HepG2 (cell line): ENCODE data around the gene BRAT1. TPM values are rescaled to one million over a fixed set of nuclear protein-coding genes. Genes with fewer than 3 reads are reported as not detected.

Source experiments
- ATAC-seq: fragments of 200-7000 bp; cut with Tn5 transposase; 3 replicates; pipeline ENCODE4 v1.9.1; 2020; ENCODE audit warnings: mild to moderate bottlenecking, moderate library complexity
- BruUV-seq: library from RNA; stranded (reverse); fragments of 400-500 nt; replicated peaks from 2 replicates; lab custom pipeline; 2021; lab: Mats Ljungman, UMichigan
- CTCF ChIA-PET: fragments of 300-600 bp; formaldehyde crosslinking; extraction: SDS; loops from one replicate; lab custom pipeline; 2021; ENCODE audit warnings: low total read pairs, inconsistent platforms, low intra/inter-chr PET ratio; lab: Yijun Ruan, JAX
- POLR2A ChIA-PET: fragments of 350-600 bp; sonication (Branson Sonifier 250); formaldehyde crosslinking; loops from one replicate; lab custom pipeline; 2020; ENCODE audit warnings: antibody characterized with exemption, inconsistent platforms; lab: Yijun Ruan, JAX
- DNase-seq: peaks from one replicate; pipeline ENCODE4 v3.0.0-alpha.2; 2015; ENCODE audit warnings: low spot score
- FAIRE-seq: peaks from 3 replicates; lab custom pipeline; 2011; peaks lifted over from hg19 to GRCh38; lab: Jason Lieb, UNC
- H2AFZ ChIP-seq: one replicate; pipeline ENCODE4 v1.6.1; 2011; ENCODE audit warnings: low read length, inconsistent platforms
- H3K27ac ChIP-seq: fragments of 300-600 bp; 3 replicates; pipeline ENCODE4 v1.8.0; 2011; ENCODE audit warnings: mixed run types, mild to moderate bottlenecking, mixed read lengths, low read length, inconsistent platforms; ENCODE audit not compliant: insufficient read depth; ENCODE audit errors: extremely low read length
- H3K27me3 ChIP-seq, 2 experiments: fragments of 200-600 bp in 1 of 2; 2 replicates in 1 of 2; 3 replicates in 1 of 2; pipeline versions ENCODE4 v1.6.0 to v1.8.0; 2011; ENCODE audit warnings: low read length in 2 of 2, mild to moderate bottlenecking in 2 of 2, moderate library complexity in 2 of 2, inconsistent platforms in 1 of 2; ENCODE audit not compliant: insufficient read depth in 2 of 2, control insufficient read depth in 1 of 2
- H3K36me3 ChIP-seq, 2 experiments: fragments of 200-600 bp in 1 of 2; replicated peaks in 1 of 2; 2 replicates in 1 of 2; 3 replicates in 1 of 2; pipeline versions ENCODE4 v1.5.1 to v1.8.0; 2011; ENCODE audit warnings: low read length in 2 of 2, inconsistent platforms in 1 of 2; ENCODE audit not compliant: insufficient read depth in 2 of 2, control insufficient read depth in 1 of 2
- H3K4me1 ChIP-seq: 2 replicates; pipeline ENCODE4 v1.5.1; 2012; ENCODE audit warnings: low read length, inconsistent platforms; ENCODE audit not compliant: insufficient read depth
- H3K4me2 ChIP-seq: 2 replicates; pipeline ENCODE4 v1.6.0; 2011; ENCODE audit warnings: low read depth, low read length, inconsistent platforms
- H3K4me3 ChIP-seq, 3 experiments: fragments of 200-600 bp in 1 of 3; sonication (generic), shearing (Covaris generic) in 1 of 3; replicated peaks in 1 of 3; 2 replicates each; pipeline ENCODE4 v1.5.1; 2011 to 2016; ENCODE audit warnings: low read length in 3 of 3, inconsistent platforms in 2 of 3, low read depth in 2 of 3, mild to moderate bottlenecking in 2 of 3, control low read depth in 1 of 3, mixed read lengths in 1 of 3; ENCODE audit not compliant: insufficient read depth in 1 of 3
- H3K79me2 ChIP-seq: one replicate; pipeline ENCODE4 v1.6.1; 2011; ENCODE audit warnings: low read length, inconsistent platforms; ENCODE audit not compliant: insufficient read depth
- H3K9ac ChIP-seq: 2 replicates; pipeline ENCODE4 v1.6.0; 2011; ENCODE audit warnings: mild to moderate bottlenecking, low read depth, low read length, inconsistent platforms; ENCODE audit not compliant: insufficient read depth
- H3K9me3 ChIP-seq: 2 replicates; pipeline ENCODE4 v1.5.1; 2012; ENCODE audit warnings: mild to moderate bottlenecking, low read length
- H4K20me1 ChIP-seq: 2 replicates; pipeline ENCODE4 v1.6.0; 2011; ENCODE audit warnings: inconsistent platforms, mild to moderate bottlenecking, low read length, moderate library complexity; ENCODE audit not compliant: insufficient read depth
- PITX1 ChIP-seq: sonication (generic); formaldehyde crosslinking; IDR thresholded peaks from 2 replicates; pipeline ENCODE4 v1.5.1; 2020; ENCODE audit warnings: mild to moderate bottlenecking, missing genetic modification reagents
- RBFOX2 ChIP-seq: fragments of 200-400 bp; formaldehyde crosslinking; IDR thresholded peaks from 2 replicates; pipeline ENCODE4 v1.6.1; 2017; ENCODE audit warnings: low read depth, mild to moderate bottlenecking, low read length
- RCOR2 ChIP-seq: IDR thresholded peaks from 2 replicates; pipeline ENCODE4 v1.6.1; 2016; ENCODE audit warnings: missing biosample characterization, missing genetic modification reagents
- ZNF121 ChIP-seq: sonication (generic); formaldehyde crosslinking; IDR thresholded peaks from 2 replicates; pipeline ENCODE4 v1.5.0; 2020; ENCODE audit warnings: mild to moderate bottlenecking, missing genetic modification reagents
- ZNF567 ChIP-seq: sonication (generic); formaldehyde crosslinking; IDR thresholded peaks from 2 replicates; pipeline ENCODE4 v1.8.1; 2023; ENCODE audit warnings: mild to moderate bottlenecking, missing genetic modification reagents, borderline replicate concordance
- ZNF768 ChIP-seq: sonication (generic); formaldehyde crosslinking; IDR thresholded peaks from 2 replicates; pipeline ENCODE4 v1.4.0; 2020; ENCODE audit warnings: missing genetic modification reagents
- WGBS: methylation state at CpG from one replicate; pipeline ENCODE4 v1.1.6; 2017; ENCODE audit warnings: low lambda C conversion rate; 5-methylcytosine and 5-hydroxymethylcytosine counted together
- in situ Hi-C: cut with HindIII; loops from 2 replicates; pipeline ENCODE4 v1.10.0; 2017; ENCODE audit warnings: low pct_unique_long_range_greater_than_20kb; ENCODE audit not compliant: extremely low pct_ligation_motif_present
- intact Hi-C: fragments of 100-400 bp; cut with micrococcal nuclease; formaldehyde crosslinking; loops from one replicate; pipeline ENCODE4 v1.10.0; 2022; ENCODE audit not compliant: unreplicated experiment
- polyA plus RNA-seq, 8 experiments: library from polyadenylated mRNA; depleted of rRNA in 3 of 8; stranded (reverse) in 7 of 8; unstranded in 1 of 8; fragments of >200 nt; fragmentation: Illumina TruSeq in 4 of 8; extraction: Trizol in 4 of 8; gene quantifications; 2 replicates each; pipeline versions ENCODE4 v1.2.1 to v1.2.3, GENCODE V29; 2011 to 2016; ENCODE audit warnings: low read depth in 4 of 8, missing spikeins in 1 of 8, mixed read lengths in 1 of 8; ENCODE audit not compliant: insufficient read depth in 1 of 8
- total RNA-seq, 5 experiments: library from RNA; depleted of rRNA; stranded (reverse); fragments of >200 nt; fragmentation: Illumina TruSeq; extraction: Trizol; gene quantifications; 2 replicates each; pipeline ENCODE4 v1.2.3, GENCODE V29; 2016; ENCODE audit warnings: low read depth in 1 of 5
- TF ChIP-seq, protein P1 (sequence below): sonication (generic); formaldehyde crosslinking; IDR thresholded peaks from 2 replicates; pipeline ENCODE4 v1.5.0; 2020; ENCODE audit warnings: missing genetic modification reagents, mild to moderate bottlenecking, borderline replicate concordance

BRAT1 gene
- total and polyA plus RNA-seq, 2 of the 13 experiments (the other 11 are each of a cell fraction or from before 2014, with no cell fraction given) = 10.2 to 20.3 TPM

DNA sequence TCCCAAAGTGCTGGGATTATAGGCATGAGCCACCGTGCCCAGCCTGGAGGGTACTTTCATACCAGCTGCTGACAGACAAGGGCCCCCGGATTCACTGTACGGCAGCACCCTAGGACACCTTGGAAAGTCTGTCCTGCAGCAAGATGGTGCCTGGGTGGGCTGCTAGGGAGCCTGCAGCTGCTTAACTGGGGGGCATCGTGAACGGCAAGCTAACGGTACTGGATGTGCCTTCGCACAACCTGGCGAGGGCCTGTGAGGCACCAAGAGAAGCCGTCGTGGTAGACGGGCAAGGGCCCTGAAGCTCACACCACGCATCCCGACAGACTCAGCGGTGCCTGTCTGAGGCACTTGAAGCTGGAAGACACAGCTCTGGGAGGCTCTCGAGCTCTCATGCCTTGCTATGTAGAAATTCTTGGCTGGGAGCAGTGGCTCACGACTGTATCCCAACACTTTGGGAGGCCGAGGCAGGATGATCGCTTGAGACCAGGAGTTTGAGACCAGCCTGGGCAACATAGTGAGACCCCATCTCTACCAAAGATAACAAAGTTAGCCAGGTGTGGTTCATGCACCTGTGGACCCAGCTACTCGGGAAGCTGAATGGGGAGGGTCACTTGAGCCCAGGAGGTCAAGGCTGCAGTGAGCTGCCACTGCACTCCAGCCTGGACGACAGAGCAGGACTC lies 9.4 kb downstream of the BRAT1 start:
- H3K9me3 ChIP-seq = no peaks in the 10 kb centered on the region
- no peak overlapping the region for H3K4me2 ChIP-seq
- H3K27ac ChIP-seq = no peak overlapping the region
- H3K4me1 ChIP-seq = no peaks in the 10 kb centered on the region
- no peak overlapping the region for H2AFZ ChIP-seq
- peaks cover 16 to 47% of the 10 kb centered on the region in 2 experiments; a peak in 4 of 5 replicates for H3K36me3 ChIP-seq
- CTCF ChIA-PET = no interaction called here
- DNase-seq = no peak
- BruUV-seq = no TSS peak
- in situ Hi-C loops = no loop called here
- no peaks in the 10 kb centered on the region for H3K27me3 ChIP-seq
- H3K79me2 ChIP-seq = no peaks in the 10 kb centered on the region
- no peak overlapping the region for H3K9ac ChIP-seq
- ATAC-seq = no peak
- TF ChIP-seq ZNF121 (peak; percentile 75), PITX1 (no peak), ZNF567 (no peak)
- TF ChIP-seq, protein P1, sequence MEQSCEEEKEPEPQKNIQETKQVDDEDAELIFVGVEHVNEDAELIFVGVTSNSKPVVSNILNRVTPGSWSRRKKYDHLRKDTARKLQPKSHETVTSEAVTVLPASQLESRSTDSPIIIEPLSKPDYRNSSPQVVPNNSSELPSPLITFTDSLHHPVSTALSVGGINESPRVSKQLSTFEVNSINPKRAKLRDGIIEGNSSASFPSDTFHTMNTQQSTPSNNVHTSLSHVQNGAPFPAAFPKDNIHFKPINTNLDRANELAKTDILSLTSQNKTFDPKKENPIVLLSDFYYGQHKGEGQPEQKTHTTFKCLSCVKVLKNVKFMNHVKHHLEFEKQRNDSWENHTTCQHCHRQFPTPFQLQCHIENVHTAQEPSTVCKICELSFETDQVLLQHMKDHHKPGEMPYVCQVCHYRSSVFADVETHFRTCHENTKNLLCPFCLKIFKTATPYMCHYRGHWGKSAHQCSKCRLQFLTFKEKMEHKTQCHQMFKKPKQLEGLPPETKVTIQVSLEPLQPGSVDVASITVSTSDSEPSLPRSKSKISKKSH (CRISPR knock-in tag) = 0 out of 2 replicates have a peak, but pooled peaks have one; percentile 40
- TF ChIP-seq, all 625 proteins: peak for 2
- FAIRE-seq = no peak
- no peak overlapping the region for H3K4me3 ChIP-seq
- H4K20me1 ChIP-seq = no peaks in the 10 kb centered on the region
- WGBS = 91% methylated on average over 13 of the region's 20 CpGs
- POLR2A ChIA-PET = no interaction called here
- intact Hi-C loops = no loop called here

DNA sequence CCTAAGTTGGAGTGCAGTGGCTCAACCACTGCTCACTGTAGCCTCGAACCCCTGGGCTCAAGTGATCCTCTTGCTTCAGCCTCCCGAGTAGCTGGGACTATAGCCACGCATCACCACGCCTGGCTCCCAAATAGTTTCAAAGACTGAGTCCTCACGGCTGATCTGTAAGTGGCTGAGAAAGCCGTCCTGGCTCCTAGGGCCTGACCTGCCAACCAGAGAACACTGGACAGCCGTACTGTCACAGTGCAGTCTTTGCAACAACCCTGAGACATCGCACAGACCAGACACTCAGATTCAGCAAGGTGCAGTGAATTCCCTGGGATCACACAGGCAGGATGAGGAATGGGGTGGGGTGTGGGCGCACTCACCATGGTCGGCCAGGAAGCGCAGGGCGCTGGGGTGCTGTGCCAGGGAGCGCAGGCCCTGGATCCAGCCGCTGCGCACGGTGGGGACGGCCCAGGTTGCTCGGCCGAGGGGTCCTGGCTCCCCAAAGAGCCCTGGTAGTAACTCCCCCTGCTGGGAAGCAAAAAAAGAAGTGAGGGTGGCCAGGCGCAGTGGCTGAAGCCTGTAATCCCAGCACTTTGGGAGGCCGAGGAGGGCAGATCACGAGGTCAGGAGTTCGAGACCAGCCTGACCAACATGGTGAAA lies 10.7 kb downstream of the BRAT1 start:
- TF ChIP-seq RBFOX2 (0 out of 2 replicates have a peak, but pooled peaks have one; percentile 18), RCOR2 (CRISPR knock-in tag) (no peak), ZNF768 (CRISPR knock-in tag) (peak; percentile 24; the same call in 1 of the 2 replicates)
- no peak overlapping the region for H3K4me3 ChIP-seq
- ATAC-seq (no peak), DNase-seq (no peak), FAIRE-seq (no peak)
- ChIA-PET POLR2A (no interaction called here), CTCF (no interaction called here)
- no peaks in the 10 kb centered on the region for H4K20me1 ChIP-seq
- peaks cover 19 to 43% of the 10 kb centered on the region in 2 experiments; a peak in 4 of 5 replicates for H3K36me3 ChIP-seq
- H3K27ac ChIP-seq = no peak overlapping the region
- H3K27me3 ChIP-seq = no peaks in the 10 kb centered on the region
- H3K9me3 ChIP-seq = no peaks in the 10 kb centered on the region
- in situ Hi-C loops (no loop called here), intact Hi-C loops (no loop called here)
- no peaks in the 10 kb centered on the region for H3K4me1 ChIP-seq
- no peak overlapping the region for H2AFZ ChIP-seq
- no peak overlapping the region for H3K4me2 ChIP-seq
- no peak overlapping the region for H3K9ac ChIP-seq
- 98% methylated on average over 13 of the region's 23 CpGs for WGBS
- BruUV-seq = no TSS peak
- H3K79me2 ChIP-seq = no peaks in the 10 kb centered on the region
